Upper lobe of left lung (tissue), 4 donors: ENCODE results near the gene FAM110D.

Experiments used
- EP300 ChIP-seq, 4 donors: sonication (generic); formaldehyde crosslinking; IDR thresholded peaks; one replicate each; pipeline ENCODE4 v1.5.1; 2017; ENCODE audit warnings: antibody characterized with exemption in 4 of 4, control low read depth in 2 of 4
- POLR2A ChIP-seq, 4 donors: fragments of 450-650 bp; IDR thresholded peaks; one replicate each; pipeline ENCODE4 v1.5.1; 2016 to 2017; ENCODE audit warnings: antibody characterized with exemption in 4 of 4, mild to moderate bottlenecking in 2 of 4
- POLR2AphosphoS5 ChIP-seq, 2 donors: sonication (generic); formaldehyde crosslinking; IDR thresholded peaks; one replicate each; pipeline ENCODE4 v1.5.1; 2017; ENCODE audit warnings: antibody characterized with exemption in 2 of 2
- TF ChIP-seq, protein P1 (sequence below), 6 experiments: fragments of 450-650 bp in 4 of 6; fragments of 200-600 bp in 2 of 6; sonication (generic) in 2 of 6; IDR thresholded peaks; one replicate each; pipeline ENCODE4 v1.5.1; 2016 to 2019; ENCODE audit warnings: antibody characterized with exemption in 6 of 6

DNA sequence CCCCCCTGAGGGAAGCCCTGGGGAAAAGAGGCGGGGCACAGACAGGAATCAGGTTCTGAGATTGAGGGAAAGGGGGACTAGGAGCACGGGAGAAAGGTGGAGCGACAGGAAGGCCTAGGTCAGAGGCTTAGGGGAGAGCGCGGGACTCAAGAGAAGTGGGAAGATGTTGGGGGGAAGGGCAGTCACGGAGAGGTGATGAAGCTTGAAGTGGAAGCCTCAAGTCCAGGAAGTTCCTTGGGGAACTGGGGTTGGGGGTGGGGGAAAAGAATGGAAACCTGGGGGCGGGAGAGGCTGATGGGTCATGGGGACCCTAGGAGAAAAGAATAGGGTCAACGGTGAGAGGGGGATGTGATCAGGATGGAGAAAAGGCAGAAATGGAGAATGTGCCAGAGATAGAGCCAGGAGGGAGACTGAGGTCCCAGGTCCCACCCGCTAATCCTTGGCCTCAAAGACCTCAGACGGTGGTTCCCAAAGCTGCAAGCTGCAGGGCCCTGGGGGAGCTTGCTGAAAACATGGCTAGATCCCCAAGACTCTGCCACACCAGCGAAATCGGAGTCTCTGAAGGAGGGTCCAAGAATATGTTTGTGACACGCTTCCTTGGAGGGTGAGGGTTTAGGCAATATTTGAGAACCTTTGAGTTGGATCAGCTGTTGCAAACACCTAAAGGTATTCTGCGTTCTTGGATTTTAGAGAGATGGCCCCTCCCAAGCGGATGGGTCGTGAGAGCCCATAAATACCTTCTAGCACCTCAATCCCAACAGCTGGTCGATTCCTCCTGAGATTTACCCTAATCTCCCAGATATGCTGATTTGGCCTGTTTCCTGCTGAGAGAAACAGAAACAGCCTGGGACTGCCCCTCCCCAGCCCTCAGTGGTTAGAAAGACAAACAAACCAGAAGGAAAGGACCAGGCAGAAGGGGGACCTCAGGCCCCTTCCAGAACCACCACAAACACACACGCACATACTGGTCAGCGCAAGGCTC is 6.3 kb downstream of the FAM110D start:
- TF ChIP-seq, protein P1, sequence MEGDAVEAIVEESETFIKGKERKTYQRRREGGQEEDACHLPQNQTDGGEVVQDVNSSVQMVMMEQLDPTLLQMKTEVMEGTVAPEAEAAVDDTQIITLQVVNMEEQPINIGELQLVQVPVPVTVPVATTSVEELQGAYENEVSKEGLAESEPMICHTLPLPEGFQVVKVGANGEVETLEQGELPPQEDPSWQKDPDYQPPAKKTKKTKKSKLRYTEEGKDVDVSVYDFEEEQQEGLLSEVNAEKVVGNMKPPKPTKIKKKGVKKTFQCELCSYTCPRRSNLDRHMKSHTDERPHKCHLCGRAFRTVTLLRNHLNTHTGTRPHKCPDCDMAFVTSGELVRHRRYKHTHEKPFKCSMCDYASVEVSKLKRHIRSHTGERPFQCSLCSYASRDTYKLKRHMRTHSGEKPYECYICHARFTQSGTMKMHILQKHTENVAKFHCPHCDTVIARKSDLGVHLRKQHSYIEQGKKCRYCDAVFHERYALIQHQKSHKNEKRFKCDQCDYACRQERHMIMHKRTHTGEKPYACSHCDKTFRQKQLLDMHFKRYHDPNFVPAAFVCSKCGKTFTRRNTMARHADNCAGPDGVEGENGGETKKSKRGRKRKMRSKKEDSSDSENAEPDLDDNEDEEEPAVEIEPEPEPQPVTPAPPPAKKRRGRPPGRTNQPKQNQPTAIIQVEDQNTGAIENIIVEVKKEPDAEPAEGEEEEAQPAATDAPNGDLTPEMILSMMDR (IDR thresholded peaks at IDR 0.05) = no peak
- TF ChIP-seq EP300 (IDR thresholded peaks at IDR 0.05) = no peak
- no peak for TF ChIP-seq POLR2AphosphoS5 (IDR thresholded peaks at IDR 0.05)
- no peak for TF ChIP-seq POLR2A (IDR thresholded peaks at IDR 0.05)
